Left ventricle myocardium inferior (tissue), 1 donor: Measurements from ENCODE around the gene SLC22A12. TPM values are rescaled to one million over a fixed set of nuclear protein-coding genes. Genes with fewer than 3 reads are reported as not detected.

Source experiments
- DNase-seq: peaks from one replicate; pipeline ENCODE4 v3.0.0-alpha.2; 2020
- H3K27ac ChIP-seq: fragments of 200-600 bp; replicated peaks from 2 replicates; pipeline ENCODE4 v1.8.0; 2021
- H3K27me3 ChIP-seq: fragments of 200-600 bp; 2 replicates; pipeline ENCODE4 v1.8.0; 2021; ENCODE audit warnings: low read depth
- H3K36me3 ChIP-seq: fragments of 200-600 bp; 2 replicates; pipeline ENCODE4 v1.8.0; 2021
- H3K4me1 ChIP-seq: fragments of 200-600 bp; 2 replicates; pipeline ENCODE4 v1.8.0; 2021
- H3K4me3 ChIP-seq: fragments of 200-600 bp; 2 replicates; pipeline ENCODE4 v1.8.0; 2021; ENCODE audit warnings: mild to moderate bottlenecking, moderate library complexity
- H3K9me3 ChIP-seq: fragments of 200-600 bp; replicated peaks from 2 replicates; pipeline ENCODE4 v1.8.0; 2021
- intact Hi-C: fragments of 100-400 bp; cut with micrococcal nuclease; formaldehyde crosslinking; loops from one replicate; pipeline ENCODE4 v1.11.0; 2022
- total RNA-seq: library from RNA; stranded (reverse); fragmentation: NEBNext Ultra II Directional; extraction: Animal tissue kit (Norgen Biotek cat#: 25700); gene quantifications from one replicate; pipeline ENCODE4 v1.2.1, GENCODE V29; 2021
- TF ChIP-seq, protein P1 (sequence below): fragments of 200-600 bp; IDR thresholded peaks from 2 replicates; pipeline ENCODE4 v1.8.0; 2021; ENCODE audit warnings: antibody characterized with exemption, mild to moderate bottlenecking, borderline replicate concordance
- donor health status: DM: no; HTN: yes; CAD: no; lungs with severe emphysema.

Gene SLC22A12
- total RNA-seq, 1 donor from 2014 or later: not detected

DNA sequence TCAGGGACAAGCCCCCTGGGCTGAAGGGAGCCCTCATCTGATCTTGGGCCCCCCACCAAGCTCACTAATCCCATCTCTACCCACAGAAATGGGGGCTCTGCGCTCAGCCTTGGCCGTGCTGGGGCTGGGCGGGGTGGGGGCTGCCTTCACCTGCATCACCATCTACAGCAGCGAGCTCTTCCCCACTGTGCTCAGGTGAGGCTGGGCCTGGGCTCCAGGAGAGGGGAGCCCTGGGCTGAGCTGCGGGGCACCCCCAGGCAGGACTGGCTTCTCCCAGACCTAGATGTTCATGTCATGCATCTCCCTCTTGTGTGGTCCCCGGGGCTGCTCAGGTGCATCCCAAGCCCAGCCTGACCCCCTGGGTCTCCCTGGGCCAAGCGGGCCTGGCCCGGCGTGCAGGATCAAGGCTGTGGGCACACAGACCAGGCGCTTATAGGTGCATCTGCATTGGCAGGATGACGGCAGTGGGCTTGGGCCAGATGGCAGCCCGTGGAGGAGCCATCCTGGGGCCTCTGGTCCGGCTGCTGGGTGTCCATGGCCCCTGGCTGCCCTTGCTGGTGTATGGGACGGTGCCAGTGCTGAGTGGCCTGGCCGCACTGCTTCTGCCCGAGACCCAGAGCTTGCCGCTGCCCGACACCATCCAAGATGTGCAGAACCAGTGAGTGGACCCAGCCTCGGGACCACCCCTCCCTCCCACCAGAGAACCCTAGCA, 9.4 kb downstream of the SLC22A12 start:
- intact Hi-C loops: no loop called here
- Histone ChIP-seq H3K9me3 (no peaks in the 10 kb centered on the region), H3K36me3 (no peaks in the 10 kb centered on the region), H3K27me3 (peaks cover 56% of the 10 kb centered on the region), H3K27ac (no peak overlapping the region), H3K4me1 (no peaks in the 10 kb centered on the region), H3K4me3 (no peak overlapping the region)
- DNase-seq: no peak
- TF ChIP-seq, protein P1, sequence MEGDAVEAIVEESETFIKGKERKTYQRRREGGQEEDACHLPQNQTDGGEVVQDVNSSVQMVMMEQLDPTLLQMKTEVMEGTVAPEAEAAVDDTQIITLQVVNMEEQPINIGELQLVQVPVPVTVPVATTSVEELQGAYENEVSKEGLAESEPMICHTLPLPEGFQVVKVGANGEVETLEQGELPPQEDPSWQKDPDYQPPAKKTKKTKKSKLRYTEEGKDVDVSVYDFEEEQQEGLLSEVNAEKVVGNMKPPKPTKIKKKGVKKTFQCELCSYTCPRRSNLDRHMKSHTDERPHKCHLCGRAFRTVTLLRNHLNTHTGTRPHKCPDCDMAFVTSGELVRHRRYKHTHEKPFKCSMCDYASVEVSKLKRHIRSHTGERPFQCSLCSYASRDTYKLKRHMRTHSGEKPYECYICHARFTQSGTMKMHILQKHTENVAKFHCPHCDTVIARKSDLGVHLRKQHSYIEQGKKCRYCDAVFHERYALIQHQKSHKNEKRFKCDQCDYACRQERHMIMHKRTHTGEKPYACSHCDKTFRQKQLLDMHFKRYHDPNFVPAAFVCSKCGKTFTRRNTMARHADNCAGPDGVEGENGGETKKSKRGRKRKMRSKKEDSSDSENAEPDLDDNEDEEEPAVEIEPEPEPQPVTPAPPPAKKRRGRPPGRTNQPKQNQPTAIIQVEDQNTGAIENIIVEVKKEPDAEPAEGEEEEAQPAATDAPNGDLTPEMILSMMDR: no peak

- no peak for DNase-seq
- intact Hi-C loops: no loop called here
These were observed 10.8 kb downstream of the SLC22A12 start for GRCh38 chr11:64601605-64602465.

DNA sequence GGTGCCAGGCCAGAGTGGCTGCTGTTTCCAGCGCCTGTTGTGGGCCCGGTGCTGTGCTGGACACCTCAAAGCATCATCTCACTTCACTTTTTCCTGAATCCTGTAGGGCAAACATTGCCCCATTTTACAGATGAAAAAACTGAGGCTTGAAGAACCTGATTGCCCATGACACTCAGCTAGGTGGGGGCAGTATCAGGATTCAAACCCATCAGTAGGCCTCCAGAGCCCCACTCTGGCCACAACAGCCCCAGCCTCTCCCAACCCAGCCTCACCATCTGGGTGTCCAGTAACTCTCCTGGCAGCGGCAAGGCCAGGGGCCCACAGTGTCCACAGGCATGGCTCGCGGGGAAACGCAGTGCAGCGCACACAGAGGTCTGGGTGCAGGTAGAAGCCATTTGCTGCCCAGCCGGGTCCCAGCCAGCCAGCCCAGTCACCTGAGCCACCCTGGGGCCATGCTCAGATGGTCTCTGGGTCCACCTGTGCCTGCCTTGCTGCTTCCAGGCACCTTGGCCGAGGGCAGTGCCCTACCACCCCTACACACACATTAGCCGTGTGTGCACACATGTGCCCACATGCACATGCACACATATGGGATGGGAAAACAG, 11.5 kb downstream of the SLC22A12 start:
- no peak for DNase-seq
- TF ChIP-seq, protein P1: no peak

More at GRCh38 chr11:64601605-64602465, 10.8 kb downstream of the SLC22A12 start:
- Histone ChIP-seq H3K27me3 (peaks cover 70% of the 10 kb centered on the region), H3K4me3 (no peak overlapping the region), H3K9me3 (no peaks in the 10 kb centered on the region), H3K4me1 (no peaks in the 10 kb centered on the region), H3K36me3 (no peaks in the 10 kb centered on the region), H3K27ac (no peak overlapping the region)
- TF ChIP-seq, protein P1: no peak

DNA sequence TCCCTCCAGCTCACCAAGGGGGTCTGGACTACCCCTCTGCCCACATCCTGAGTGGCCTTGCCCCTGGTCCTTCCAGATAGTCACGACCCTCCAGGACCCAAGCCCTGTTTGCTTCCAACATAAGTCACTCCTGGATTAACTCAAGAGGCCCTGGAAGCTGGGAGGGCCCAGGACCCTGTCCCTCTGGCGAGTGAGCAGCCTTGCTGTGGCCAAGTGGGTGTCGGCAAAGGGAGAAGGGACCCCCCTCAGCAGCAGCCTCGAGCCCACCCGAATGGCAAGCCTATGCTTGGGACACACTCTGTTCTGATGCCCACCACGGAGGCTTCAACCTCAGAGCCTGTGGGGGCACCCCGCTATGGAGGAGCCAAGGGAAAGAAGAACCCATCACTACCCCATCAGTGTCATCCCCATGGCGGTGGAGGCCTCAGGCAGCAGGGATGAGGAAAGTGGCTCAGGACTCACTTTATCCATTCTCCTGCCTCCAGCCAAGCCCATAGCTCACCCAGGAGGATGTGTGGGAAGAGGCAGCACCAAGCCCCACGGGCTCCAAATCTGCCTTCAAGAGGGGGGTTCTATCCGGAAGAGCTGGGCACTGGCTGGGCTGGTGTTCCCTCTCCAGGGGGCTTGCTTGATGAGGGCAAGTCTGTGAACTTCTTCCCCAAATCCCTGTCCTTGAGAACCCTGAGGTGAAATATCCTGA, 12.5 kb downstream of the SLC22A12 start:
- intact Hi-C loops: no loop called here
- TF ChIP-seq, protein P1: no peak

More for the DNA sequence above, 11.5 kb downstream of the SLC22A12 start:
- Histone ChIP-seq H3K4me1 (no peaks in the 10 kb centered on the region), H3K9me3 (no peaks in the 10 kb centered on the region), H3K36me3 (no peaks in the 10 kb centered on the region), H3K4me3 (no peak overlapping the region), H3K27ac (no peak overlapping the region), H3K27me3 (peaks cover 72% of the 10 kb centered on the region)
- intact Hi-C loops: no loop called here

More for the DNA sequence above, 12.5 kb downstream of the SLC22A12 start:
- H3K27me3 ChIP-seq: peaks cover 72% of the 10 kb centered on the region
- no peaks in the 10 kb centered on the region for H3K9me3 ChIP-seq
- no peak for DNase-seq
- H3K4me3 ChIP-seq: no peak overlapping the region
- no peaks in the 10 kb centered on the region for H3K36me3 ChIP-seq
- H3K4me1 ChIP-seq: peaks cover 6% of the 10 kb centered on the region
- H3K27ac ChIP-seq: no peak overlapping the region
